SU-DHL-6 (cell line): Measurements from ENCODE around the gene SMIM1.

Experiments
- CTCF ChIP-seq: fragments of 200-600 bp; sonication (generic); IDR thresholded peaks from one replicate; pipeline ENCODE4 v1.5.1; 2017; ENCODE audit warnings: antibody characterized with exemption, mild to moderate bottlenecking, low read length, moderate library complexity; ENCODE audit not compliant: insufficient read depth, poor library complexity, severe bottlenecking
- EZH2phosphoT487 ChIP-seq: fragments of 200-600 bp; sonication (generic), shearing (Covaris generic); conservative IDR thresholded peaks from 2 replicates; pipeline ENCODE4 v1.6.1; 2018; ENCODE audit warnings: mild to moderate bottlenecking, antibody characterized with exemption, low read length, moderate library complexity, mixed read lengths

GRCh38 chr1:3809680-3810079 lies 37.1 kb downstream of the SMIM1 start:
- TF ChIP-seq CTCF, result no peak
- no peak for TF ChIP-seq EZH2phosphoT487
